WERI-Rb-1 (cell line): ENCODE measurements around the gene MLC1.

ENCODE experiments used
- DNase-seq: peaks from one replicate; pipeline ENCODE4 v3.0.0-alpha.2; 2020
- H3K27ac ChIP-seq: fragments of 250-450 bp; sonication (Bioruptor Pico); 2 replicates; pipeline ENCODE4 v1.5.1; 2020; ENCODE audit warnings: mild to moderate bottlenecking, moderate library complexity
- H3K27me3 ChIP-seq: fragments of 250-450 bp; sonication (Bioruptor Pico); 2 replicates; pipeline ENCODE4 v1.5.1; 2021; ENCODE audit warnings: mild to moderate bottlenecking, low read depth, moderate library complexity; ENCODE audit not compliant: insufficient read depth, severe bottlenecking
- H3K36me3 ChIP-seq: fragments of 250-450 bp; sonication (Bioruptor Pico); 2 replicates; pipeline ENCODE4 v1.5.1; 2020; ENCODE audit warnings: mild to moderate bottlenecking, moderate library complexity
- H3K4me3 ChIP-seq: 2 replicates; pipeline ENCODE4 v1.5.1; 2011; ENCODE audit warnings: low read depth, mild to moderate bottlenecking, control low read depth, low read length
- H3K9me3 ChIP-seq: fragments of 250-450 bp; sonication (Bioruptor Pico); 2 replicates; pipeline ENCODE4 v1.5.1; 2021; ENCODE audit warnings: mild to moderate bottlenecking, moderate library complexity; ENCODE audit not compliant: severe bottlenecking
- CTCF ChIP-seq: IDR thresholded peaks from 2 replicates; pipeline ENCODE4 v1.5.1; 2011; ENCODE audit warnings: low read depth, mild to moderate bottlenecking, control low read depth, inconsistent platforms, low read length

The MLC1 gene

GRCh38 chr22:50062509-50063135, 22.6 kb downstream of the MLC1 start:
- no peak overlapping the region for H3K4me3 ChIP-seq
- no peaks in the 10 kb centered on the region for H3K27me3 ChIP-seq
- no peak for TF ChIP-seq CTCF
- H3K36me3 ChIP-seq = no peaks in the 10 kb centered on the region
- no peak for DNase-seq
- no peak overlapping the region for H3K27ac ChIP-seq
- no peaks in the 10 kb centered on the region for H3K9me3 ChIP-seq

GRCh38 chr22:50061824-50062355, 23.3 kb downstream of the MLC1 start:
- Histone ChIP-seq H3K27me3 (no peaks in the 10 kb centered on the region), H3K27ac (no peak overlapping the region), H3K4me3 (no peak overlapping the region), H3K9me3 (no peaks in the 10 kb centered on the region), H3K36me3 (no peaks in the 10 kb centered on the region)
- no peak for TF ChIP-seq CTCF
- no peak for DNase-seq

DNA sequence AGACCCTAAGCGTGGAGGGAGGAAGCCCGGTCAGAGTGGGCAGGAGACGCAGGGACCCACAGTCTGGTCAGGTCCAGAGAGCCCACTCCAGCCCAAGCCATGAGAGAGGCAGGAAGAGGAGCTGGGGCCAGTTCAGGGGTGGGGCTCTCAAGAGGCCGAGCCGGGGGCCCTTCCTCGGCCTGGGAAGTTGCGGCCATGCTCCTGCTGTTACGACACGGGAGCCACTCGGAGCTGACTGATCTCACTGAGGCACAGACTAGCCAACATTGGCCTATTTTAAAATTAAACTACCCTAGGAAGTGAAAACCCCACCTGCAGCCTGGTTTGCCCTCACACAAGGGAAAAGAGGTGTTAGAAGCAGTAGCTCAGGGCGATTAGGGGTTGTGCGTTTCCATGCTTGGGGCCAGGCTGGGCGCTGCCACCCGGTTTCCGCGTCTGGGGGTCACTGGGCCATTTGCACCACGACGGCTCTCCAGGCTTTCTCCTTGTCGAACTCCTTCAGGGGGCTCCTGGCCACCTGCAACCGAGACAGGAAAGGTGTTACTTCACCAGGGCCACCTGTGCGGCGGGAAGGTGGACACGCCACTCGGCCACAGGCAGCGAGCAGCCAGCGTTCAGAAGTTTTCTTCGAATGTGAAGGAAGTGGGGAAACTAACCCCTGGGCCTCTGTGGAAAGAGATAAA, 23.9 kb downstream of the MLC1 start:
- TF ChIP-seq CTCF = no peak

GRCh38 chr22:50060441-50061140, 24.6 kb downstream of the MLC1 start:
- no peak for TF ChIP-seq CTCF

More for the DNA sequence above, 23.9 kb downstream of the MLC1 start:
- no peak for DNase-seq
- H3K9me3 ChIP-seq = no peaks in the 10 kb centered on the region
- H3K4me3 ChIP-seq = no peak overlapping the region
- no peaks in the 10 kb centered on the region for H3K27me3 ChIP-seq
- H3K27ac ChIP-seq = no peak overlapping the region
- no peaks in the 10 kb centered on the region for H3K36me3 ChIP-seq

DNA sequence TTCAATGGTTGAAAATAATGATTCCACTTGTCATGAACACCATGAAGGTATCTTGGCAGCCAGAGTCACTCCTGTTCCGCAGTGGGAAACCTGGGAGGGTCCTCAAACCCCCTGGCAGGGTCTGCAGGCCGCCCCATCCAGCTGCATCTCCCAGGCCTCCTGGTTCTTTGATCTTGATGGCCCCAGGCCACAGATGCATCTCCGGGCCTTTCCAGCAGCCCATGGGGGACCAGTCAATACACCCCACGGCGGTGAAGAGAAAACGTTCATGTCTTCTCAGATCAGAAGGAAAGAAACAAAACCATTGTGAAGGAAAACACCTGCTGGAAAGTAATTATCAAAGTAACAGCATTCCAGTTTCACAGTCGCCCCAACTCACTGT, 25.4 kb downstream of the MLC1 start:
- no peak for TF ChIP-seq CTCF
- Histone ChIP-seq H3K4me3 (no peak overlapping the region), H3K36me3 (no peaks in the 10 kb centered on the region), H3K27me3 (no peaks in the 10 kb centered on the region), H3K27ac (no peak overlapping the region), H3K9me3 (no peaks in the 10 kb centered on the region)
- DNase-seq = no peak

More at GRCh38 chr22:50060441-50061140, 24.6 kb downstream of the MLC1 start:
- H3K27me3 ChIP-seq = no peaks in the 10 kb centered on the region
- H3K27ac ChIP-seq = no peak overlapping the region
- no peak for DNase-seq
- H3K9me3 ChIP-seq = no peaks in the 10 kb centered on the region
- no peak overlapping the region for H3K4me3 ChIP-seq
- no peaks in the 10 kb centered on the region for H3K36me3 ChIP-seq
